Measurements from ENCODE around the gene CCDC27. TPM values are rescaled to one million over a fixed set of nuclear protein-coding genes. Genes with fewer than 3 reads are reported as not detected.

CCDC27 gene
- total RNA-seq, 1 donor from 2014 or later: not detected

DNA sequence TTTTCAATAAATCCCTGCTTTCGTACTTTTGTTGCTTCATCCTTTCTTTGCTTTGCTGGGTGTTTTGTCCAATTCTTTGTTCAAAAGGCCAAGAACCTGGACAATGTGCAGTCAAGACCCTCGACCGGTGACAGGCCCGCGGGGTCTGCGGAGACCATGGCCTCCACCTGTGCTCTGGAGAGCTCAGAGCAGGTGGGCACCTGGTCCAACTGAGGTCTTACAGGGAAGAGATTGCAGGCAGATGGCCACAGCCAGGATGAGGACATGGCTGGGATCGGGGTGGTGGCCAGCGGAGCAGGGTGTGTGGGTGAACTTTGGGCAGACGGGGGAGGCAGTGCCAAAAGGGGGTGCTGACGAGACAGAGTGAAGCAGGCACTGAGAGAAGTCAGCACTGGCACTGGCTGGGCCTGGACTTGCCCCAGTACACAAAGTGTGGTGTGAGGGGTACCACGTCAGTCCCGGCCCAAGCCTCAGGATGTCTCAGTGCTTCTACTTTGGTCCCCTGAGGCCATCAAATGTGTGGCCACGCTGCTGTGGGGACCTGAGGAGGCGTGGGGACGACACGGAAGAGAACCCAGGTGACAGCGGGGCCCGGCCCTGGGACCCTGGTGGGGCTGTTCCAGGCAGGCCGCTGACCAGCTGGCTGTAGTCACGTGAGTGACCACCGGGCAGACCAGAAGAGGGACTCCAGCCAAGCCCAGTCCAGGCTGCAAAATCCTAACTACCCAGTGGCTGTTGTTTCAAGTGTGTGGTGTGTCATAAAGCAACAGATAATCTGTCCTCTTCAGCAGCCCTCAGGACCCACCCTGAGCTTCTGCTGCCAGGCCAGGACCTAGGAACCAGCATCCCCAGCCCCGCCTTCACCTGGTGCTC, 10.4 kb upstream of the CCDC27 start:
- TF ChIP-seq, protein P1, sequence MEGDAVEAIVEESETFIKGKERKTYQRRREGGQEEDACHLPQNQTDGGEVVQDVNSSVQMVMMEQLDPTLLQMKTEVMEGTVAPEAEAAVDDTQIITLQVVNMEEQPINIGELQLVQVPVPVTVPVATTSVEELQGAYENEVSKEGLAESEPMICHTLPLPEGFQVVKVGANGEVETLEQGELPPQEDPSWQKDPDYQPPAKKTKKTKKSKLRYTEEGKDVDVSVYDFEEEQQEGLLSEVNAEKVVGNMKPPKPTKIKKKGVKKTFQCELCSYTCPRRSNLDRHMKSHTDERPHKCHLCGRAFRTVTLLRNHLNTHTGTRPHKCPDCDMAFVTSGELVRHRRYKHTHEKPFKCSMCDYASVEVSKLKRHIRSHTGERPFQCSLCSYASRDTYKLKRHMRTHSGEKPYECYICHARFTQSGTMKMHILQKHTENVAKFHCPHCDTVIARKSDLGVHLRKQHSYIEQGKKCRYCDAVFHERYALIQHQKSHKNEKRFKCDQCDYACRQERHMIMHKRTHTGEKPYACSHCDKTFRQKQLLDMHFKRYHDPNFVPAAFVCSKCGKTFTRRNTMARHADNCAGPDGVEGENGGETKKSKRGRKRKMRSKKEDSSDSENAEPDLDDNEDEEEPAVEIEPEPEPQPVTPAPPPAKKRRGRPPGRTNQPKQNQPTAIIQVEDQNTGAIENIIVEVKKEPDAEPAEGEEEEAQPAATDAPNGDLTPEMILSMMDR (conservative IDR thresholded peaks at IDR 0.05): no peak
- H3K4me3 Mint-ChIP-seq: no peak overlapping the region

DNA sequence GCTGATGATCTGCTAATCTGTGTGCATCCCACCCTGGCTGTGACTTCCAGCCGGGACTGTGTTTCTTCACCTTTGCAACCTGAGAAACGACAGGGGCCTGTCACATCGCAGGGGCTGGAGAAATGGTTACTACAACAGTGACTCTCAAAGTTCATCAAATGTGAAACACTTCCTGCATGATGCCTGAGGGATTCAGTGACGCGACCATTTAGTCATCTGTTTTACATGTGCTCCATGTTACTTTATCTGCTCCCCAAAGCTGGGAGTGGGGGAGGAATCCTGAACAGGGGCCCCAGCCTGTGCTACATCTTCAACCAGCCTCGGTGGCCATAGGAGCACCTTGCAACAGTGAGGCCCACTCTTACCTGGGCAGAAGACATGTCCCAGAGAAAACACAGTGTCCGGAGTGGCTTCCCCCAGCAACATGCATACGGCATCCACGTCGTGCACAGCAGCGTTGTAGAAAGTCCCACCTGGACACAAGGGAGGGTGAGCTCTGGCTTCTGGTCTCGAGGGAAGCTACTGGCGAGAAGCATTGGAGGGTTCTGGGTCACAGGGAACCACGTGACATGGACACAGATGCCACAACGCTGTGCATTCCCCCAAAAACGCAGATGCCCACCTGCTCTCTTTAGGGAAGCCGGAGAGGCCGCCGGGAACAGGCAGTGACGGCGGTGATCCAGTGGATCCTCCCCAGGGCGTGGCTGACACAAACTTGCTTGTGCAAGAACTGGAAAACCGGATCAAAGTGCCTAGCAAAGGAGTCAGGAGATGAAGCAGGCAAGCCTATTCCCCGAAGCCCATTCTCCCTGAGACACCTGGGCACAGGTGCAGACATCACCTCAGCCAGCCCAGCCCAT, 9.6 kb upstream of the CCDC27 start:
- peaks cover 12% of the 10 kb centered on the region for H3K4me1 Mint-ChIP-seq (ENCODE audit: unreplicated experiment)

More for the DNA sequence above, 10.4 kb upstream of the CCDC27 start:
- Mint-ChIP-seq H3K36me3 (peaks cover 4% of the 10 kb centered on the region), H3K27ac (no peak overlapping the region), H3K4me1 (ENCODE audit: unreplicated experiment) (peaks cover 12% of the 10 kb centered on the region), H3K9me3 (no peaks in the 10 kb centered on the region), H3K27me3 (no peaks in the 10 kb centered on the region)
- DNase-seq (ENCODE audit: extremely low spot score, unreplicated experiment): no peak

DNA sequence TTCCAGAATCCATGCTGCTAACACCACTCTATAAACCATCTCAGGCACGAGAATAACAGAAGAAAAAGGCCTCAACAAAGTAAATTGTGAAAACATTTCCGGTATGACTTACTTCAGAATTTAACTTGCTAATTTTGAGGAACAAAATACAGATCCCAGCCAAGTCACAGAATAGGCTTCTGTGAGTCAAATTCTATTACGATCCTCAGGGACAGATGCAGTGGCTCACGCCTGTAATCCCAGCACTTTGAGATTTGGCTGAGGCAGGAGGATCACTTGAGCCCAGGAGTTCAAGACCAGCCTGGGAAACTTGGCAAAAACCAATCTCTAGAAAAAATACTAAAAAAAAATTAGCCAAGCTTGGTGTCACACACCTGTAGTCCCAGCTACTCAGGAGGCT, 8.8 kb upstream of the CCDC27 start:
- TF ChIP-seq, protein P1 (conservative IDR thresholded peaks at IDR 0.05): no peak
- DNase-seq (ENCODE audit: extremely low spot score, unreplicated experiment): no peak
- Mint-ChIP-seq H3K27ac (no peak overlapping the region), H3K36me3 (peaks cover 4% of the 10 kb centered on the region), H3K4me3 (peak overlapping the region; percentile 1), H3K27me3 (no peaks in the 10 kb centered on the region), H3K9me3 (no peaks in the 10 kb centered on the region), H3K4me1 (ENCODE audit: unreplicated experiment) (peaks cover 12% of the 10 kb centered on the region)

More for the DNA sequence above, 9.6 kb upstream of the CCDC27 start:
- no peak for DNase-seq (ENCODE audit: extremely low spot score, unreplicated experiment)
- TF ChIP-seq, protein P1 (conservative IDR thresholded peaks at IDR 0.05): no peak
- no peak overlapping the region for H3K27ac Mint-ChIP-seq
- H3K4me3 Mint-ChIP-seq: no peak overlapping the region
- peaks cover 4% of the 10 kb centered on the region for H3K36me3 Mint-ChIP-seq
- H3K27me3 Mint-ChIP-seq: no peaks in the 10 kb centered on the region
- H3K9me3 Mint-ChIP-seq: no peaks in the 10 kb centered on the region

DNA sequence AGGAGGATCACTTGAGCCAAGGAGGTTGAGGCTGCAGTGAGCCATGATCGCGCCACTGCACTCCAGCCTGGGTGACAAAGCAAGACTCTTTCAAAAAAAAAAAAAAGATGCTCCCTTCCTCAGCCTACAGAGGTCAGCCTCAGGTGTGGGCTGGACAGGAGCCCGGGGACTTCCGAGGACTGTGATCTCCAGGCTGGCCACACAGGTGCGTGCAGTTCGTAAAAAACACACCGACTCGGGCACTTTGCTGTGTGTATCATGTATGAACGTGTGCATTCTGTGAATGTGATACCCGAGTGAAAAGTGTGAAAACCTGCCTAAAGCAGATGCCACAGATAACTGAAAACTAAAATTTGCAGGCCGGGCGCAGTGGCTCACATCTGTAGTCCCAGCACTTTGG, 8.4 kb upstream of the CCDC27 start:
- H3K4me1 Mint-ChIP-seq (ENCODE audit: unreplicated experiment): peaks cover 12% of the 10 kb centered on the region
- H3K4me3 Mint-ChIP-seq: no peak overlapping the region
- H3K9me3 Mint-ChIP-seq: no peaks in the 10 kb centered on the region
- no peak overlapping the region for H3K27ac Mint-ChIP-seq
- no peak for DNase-seq (ENCODE audit: extremely low spot score, unreplicated experiment)
- peaks cover 4% of the 10 kb centered on the region for H3K36me3 Mint-ChIP-seq
- TF ChIP-seq, protein P1 (conservative IDR thresholded peaks at IDR 0.05): no peak
- H3K27me3 Mint-ChIP-seq: peaks cover under 1% of the 10 kb centered on the region

DNA sequence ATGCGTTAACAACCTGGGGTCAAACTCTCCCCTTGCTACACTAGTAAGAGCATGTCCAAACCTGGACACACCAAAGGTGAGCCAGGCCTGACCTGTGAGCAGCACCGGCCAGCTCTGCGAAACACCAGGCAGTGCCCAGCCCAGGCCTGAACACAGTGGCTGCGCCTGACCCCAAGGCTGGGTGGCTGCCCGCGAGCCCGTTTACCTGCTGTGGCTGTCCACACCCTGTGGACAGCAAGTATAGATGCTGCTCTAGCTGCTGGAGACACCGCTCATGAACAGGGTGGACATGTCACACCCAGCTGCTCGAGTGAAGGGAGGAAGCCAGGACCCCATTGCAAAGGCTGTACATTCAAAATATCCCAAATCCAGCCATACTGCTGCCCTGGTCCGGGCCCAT, 7.6 kb upstream of the CCDC27 start:
- TF ChIP-seq, protein P1 (conservative IDR thresholded peaks at IDR 0.05): no peak
- Mint-ChIP-seq H3K4me1 (ENCODE audit: unreplicated experiment) (peaks cover 12% of the 10 kb centered on the region), H3K27ac (no peak overlapping the region), H3K36me3 (peaks cover 4% of the 10 kb centered on the region), H3K9me3 (no peaks in the 10 kb centered on the region), H3K4me3 (peak overlapping the region; percentile 91), H3K27me3 (peaks cover 5% of the 10 kb centered on the region)
- no peak for DNase-seq (ENCODE audit: extremely low spot score, unreplicated experiment)
